ENCODE results near the gene PLCB3. TPM values are rescaled to one million over a fixed set of nuclear protein-coding genes. Genes with fewer than 3 reads are reported as not detected.

Gene PLCB3
- total RNA-seq, 1 donor = 25.3 TPM

- Histone ChIP-seq H3K4me1 (ENCODE audit: insufficient read depth, low read length) (peaks cover 31% of the 10 kb centered on the region), H3K9me3 (ENCODE audit: low read depth, low read length) (no peaks in the 10 kb centered on the region), H4K20me1 (ENCODE audit: insufficient read depth, low read length) (peaks cover 11% of the 10 kb centered on the region), H3K79me2 (ENCODE audit: insufficient read depth, low read length) (peaks cover 37% of the 10 kb centered on the region), H2AFZ (ENCODE audit: low read length) (peak within 1 kb of the TSS; percentile 94), H3K27ac (ENCODE audit: low read depth, low read length) (peak within 1 kb of the TSS; percentile 96), H3K27me3 (ENCODE audit: insufficient read depth, low read length) (no peaks in the 10 kb centered on the region), H3K4me3 (ENCODE audit: insufficient read depth, low read length) (peak within 1 kb of the TSS; percentile 87), H3K36me3 (ENCODE audit: insufficient read depth, low read length) (peaks cover 20% of the 10 kb centered on the region), H3K4me2 (ENCODE audit: insufficient read depth, low read length) (peak within 1 kb of the TSS; percentile 91)
- no peak for TF ChIP-seq CTCF (IDR thresholded peaks at IDR 0.05; ENCODE audit: extremely low read depth, low read depth, low read length)
- peak; percentile 100 for DNase-seq (ENCODE audit: insufficient read length, low spot score, missing footprints)
Measured at GRCh38 chr11:64240435-64241240, 10.7 kb upstream of the PLCB3 start, which contains the start of gene FKBP2. FKBP2 (plus strand) TSS chr11:64241095; CDS start chr11:64242388, 1,293 bp downstream.

GRCh38 chr11:64241241-64241490 is 10.2 kb upstream of the PLCB3 start:
- no peaks in the 10 kb centered on the region for H3K27me3 ChIP-seq (ENCODE audit: insufficient read depth, low read length)
- H3K27ac ChIP-seq (ENCODE audit: low read depth, low read length) = peak overlapping the region; percentile 96
- H3K4me2 ChIP-seq (ENCODE audit: insufficient read depth, low read length) = peak overlapping the region; percentile 91
- H3K36me3 ChIP-seq (ENCODE audit: insufficient read depth, low read length) = peaks cover 20% of the 10 kb centered on the region
- H3K4me3 ChIP-seq (ENCODE audit: insufficient read depth, low read length) = peak overlapping the region; percentile 87
- H3K79me2 ChIP-seq (ENCODE audit: insufficient read depth, low read length) = peaks cover 41% of the 10 kb centered on the region
- H2AFZ ChIP-seq (ENCODE audit: low read length) = peak overlapping the region; percentile 70
- H3K4me1 ChIP-seq (ENCODE audit: insufficient read depth, low read length) = peaks cover 29% of the 10 kb centered on the region
- no peaks in the 10 kb centered on the region for H3K9me3 ChIP-seq (ENCODE audit: low read depth, low read length)
- TF ChIP-seq CTCF (IDR thresholded peaks at IDR 0.05; ENCODE audit: extremely low read depth, low read depth, low read length) = no peak
- H4K20me1 ChIP-seq (ENCODE audit: insufficient read depth, low read length) = peaks cover 8% of the 10 kb centered on the region
- DNase-seq (ENCODE audit: insufficient read length, low spot score, missing footprints) = peak; percentile 99

- no peak overlapping the region for H2AFZ ChIP-seq (ENCODE audit: low read length)
- peak overlapping the region; percentile 87 for H3K4me3 ChIP-seq (ENCODE audit: insufficient read depth, low read length)
- peak overlapping the region; percentile 88 for H3K4me2 ChIP-seq (ENCODE audit: insufficient read depth, low read length)
- H3K27ac ChIP-seq (ENCODE audit: low read depth, low read length) = peak overlapping the region; percentile 11
- DNase-seq (ENCODE audit: insufficient read length, low spot score, missing footprints) = no peak
- peaks cover 29% of the 10 kb centered on the region for H3K4me1 ChIP-seq (ENCODE audit: insufficient read depth, low read length)
- H3K27me3 ChIP-seq (ENCODE audit: insufficient read depth, low read length) = no peaks in the 10 kb centered on the region
- H3K79me2 ChIP-seq (ENCODE audit: insufficient read depth, low read length) = peaks cover 42% of the 10 kb centered on the region
- H3K9me3 ChIP-seq (ENCODE audit: low read depth, low read length) = no peaks in the 10 kb centered on the region
- H3K36me3 ChIP-seq (ENCODE audit: insufficient read depth, low read length) = peaks cover 20% of the 10 kb centered on the region
- TF ChIP-seq CTCF (IDR thresholded peaks at IDR 0.05; ENCODE audit: extremely low read depth, low read depth, low read length) = no peak
- peaks cover 8% of the 10 kb centered on the region for H4K20me1 ChIP-seq (ENCODE audit: insufficient read depth, low read length)
Measured at GRCh38 chr11:64241491-64242374, 9.6 kb upstream of the PLCB3 start.
